ENCODE data around the gene BARX1.
"Not testable (repeated sequence)": the region's sequence is repeated elsewhere in the genome, so short reads cannot be mapped to it uniquely, and the experiment has no call there.

The BARX1 gene

GRCh38 chr9:93950619-93951601 lies 4.2 kb downstream of the BARX1 start:
- no peak for DNase-seq

GRCh38 chr9:93949694-93950449 lies 5.3 kb downstream of the BARX1 start:
- no peak for DNase-seq

- no peak for DNase-seq
These were observed 6.0 kb downstream of the BARX1 start for GRCh38 chr9:93949073-93949693.

GRCh38 chr9:93948441-93949072 lies 6.6 kb downstream of the BARX1 start:
- DNase-seq = no peak

- no peak for DNase-seq
These were observed 7.6 kb downstream of the BARX1 start for GRCh38 chr9:93947409-93948070.

GRCh38 chr9:93946338-93946712 lies 8.8 kb downstream of the BARX1 start:
- no peak for DNase-seq

GRCh38 chr9:93945400-93946337 lies 9.5 kb downstream of the BARX1 start:
- no peak for DNase-seq

- DNase-seq = no peak
These were observed 11.1 kb downstream of the BARX1 start for GRCh38 chr9:93944011-93944410.

GRCh38 chr9:93942161-93942560 lies 13.0 kb downstream of the BARX1 start:
- no peak for DNase-seq

GRCh38 chr9:93941493-93941892 lies 13.7 kb downstream of the BARX1 start:
- no peak for DNase-seq

- no peak for DNase-seq
These were observed 14.2 kb downstream of the BARX1 start for GRCh38 chr9:93940951-93941350.

GRCh38 chr9:93939589-93939988 lies 15.6 kb downstream of the BARX1 start:
- DNase-seq = not testable (repeated sequence)

- no peak for DNase-seq
These were observed 18.0 kb downstream of the BARX1 start for GRCh38 chr9:93937193-93937592.

GRCh38 chr9:93931905-93932304 lies 23.2 kb downstream of the BARX1 start:
- no peak for DNase-seq

GRCh38 chr9:93930070-93930469 lies 25.1 kb downstream of the BARX1 start:
- no peak for DNase-seq

GRCh38 chr9:93929231-93929630 lies 25.9 kb downstream of the BARX1 start:
- DNase-seq = no peak

GRCh38 chr9:93922535-93922934 lies 32.6 kb downstream of the BARX1 start:
- DNase-seq = no peak

GRCh38 chr9:93920131-93920800 lies 34.9 kb downstream of the BARX1 start:
- no peak for DNase-seq

GRCh38 chr9:93918061-93918460 lies 37.1 kb downstream of the BARX1 start:
- no peak for DNase-seq

- no peak for DNase-seq
These were observed 37.9 kb downstream of the BARX1 start for GRCh38 chr9:93917121-93917853.

All from CD4-positive, alpha-beta T cell treated with Interferon gamma for 1 hour (primary cell).